ENCODE results near the gene CEACAM4.

The CEACAM4 gene

GRCh38 chr19:41610789-41611188 is 16.1 kb downstream of the CEACAM4 start:
- TF ChIP-seq ZBTB7A (IDR thresholded peaks at IDR 0.05; ENCODE audit: low read depth) (no peak), EP300 (IDR thresholded peaks at IDR 0.05; ENCODE audit: borderline replicate concordance) (no peak), TEAD4 (IDR thresholded peaks at IDR 0.05) (no peak), REST (IDR thresholded peaks at IDR 0.05; ENCODE audit: low read depth) (no peak), NFIC (IDR thresholded peaks at IDR 0.05) (no peak), USF1 (IDR thresholded peaks at IDR 0.05) (no peak), YY1 (IDR thresholded peaks at IDR 0.05; ENCODE audit: low read depth) (no peak), FOXM1 (IDR thresholded peaks at IDR 0.05; ENCODE audit: borderline replicate concordance, low read depth) (no peak), EGR1 (IDR thresholded peaks at IDR 0.05) (no peak)

GRCh38 chr19:41607668-41608067 is 19.2 kb downstream of the CEACAM4 start:
- no peak for TF ChIP-seq CEBPB (IDR thresholded peaks at IDR 0.05)
- no peak for TF ChIP-seq TAF1 (IDR thresholded peaks at IDR 0.05; ENCODE audit: low read depth)
- TF ChIP-seq NFIC (IDR thresholded peaks at IDR 0.05), result no peak
- TF ChIP-seq EP300 (IDR thresholded peaks at IDR 0.05; ENCODE audit: borderline replicate concordance), result no peak
- TF ChIP-seq REST (IDR thresholded peaks at IDR 0.05; ENCODE audit: low read depth), result no peak
- no peak for TF ChIP-seq YY1 (IDR thresholded peaks at IDR 0.05; ENCODE audit: low read depth)
- TF ChIP-seq MAX (IDR thresholded peaks at IDR 0.05), result no peak
- no peak for TF ChIP-seq TEAD4 (IDR thresholded peaks at IDR 0.05)
- no peak for TF ChIP-seq ZBTB7A (IDR thresholded peaks at IDR 0.05; ENCODE audit: low read depth)
- TF ChIP-seq TCF12 (IDR thresholded peaks at IDR 0.05; ENCODE audit: low read depth), result no peak

- TF ChIP-seq ZBTB7A (IDR thresholded peaks at IDR 0.05; ENCODE audit: low read depth) (no peak), YY1 (IDR thresholded peaks at IDR 0.05; ENCODE audit: low read depth) (no peak), CREB1 (IDR thresholded peaks at IDR 0.05; ENCODE audit: low read depth) (no peak), MAX (IDR thresholded peaks at IDR 0.05) (no peak), REST (IDR thresholded peaks at IDR 0.05; ENCODE audit: low read depth) (no peak), USF1 (IDR thresholded peaks at IDR 0.05) (no peak), CEBPB (IDR thresholded peaks at IDR 0.05) (no peak), NFIC (IDR thresholded peaks at IDR 0.05) (no peak), TAF1 (IDR thresholded peaks at IDR 0.05; ENCODE audit: low read depth) (no peak), RAD21 (IDR thresholded peaks at IDR 0.05; ENCODE audit: low read depth) (no peak), EP300 (IDR thresholded peaks at IDR 0.05; ENCODE audit: borderline replicate concordance) (no peak), EGR1 (IDR thresholded peaks at IDR 0.05) (no peak), FOXM1 (IDR thresholded peaks at IDR 0.05; ENCODE audit: borderline replicate concordance, low read depth) (no peak), TEAD4 (IDR thresholded peaks at IDR 0.05) (no peak)
Observed at GRCh38 chr19:41606215-41606837, 20.5 kb downstream of the CEACAM4 start.

GRCh38 chr19:41604831-41605230 is 22.0 kb downstream of the CEACAM4 start:
- TF ChIP-seq EP300 (IDR thresholded peaks at IDR 0.05; ENCODE audit: borderline replicate concordance), result no peak
- TF ChIP-seq USF1 (IDR thresholded peaks at IDR 0.05), result no peak
- TF ChIP-seq EGR1 (IDR thresholded peaks at IDR 0.05), result no peak
- no peak for TF ChIP-seq ZBTB7A (IDR thresholded peaks at IDR 0.05; ENCODE audit: low read depth)
- no peak for TF ChIP-seq FOXM1 (IDR thresholded peaks at IDR 0.05; ENCODE audit: borderline replicate concordance, low read depth)
- no peak for TF ChIP-seq CEBPB (IDR thresholded peaks at IDR 0.05)
- no peak for TF ChIP-seq TEAD4 (IDR thresholded peaks at IDR 0.05)
- TF ChIP-seq CREB1 (IDR thresholded peaks at IDR 0.05; ENCODE audit: low read depth), result no peak
- TF ChIP-seq YY1 (IDR thresholded peaks at IDR 0.05; ENCODE audit: low read depth), result no peak
- no peak for TF ChIP-seq NFIC (IDR thresholded peaks at IDR 0.05)
- no peak for TF ChIP-seq RAD21 (IDR thresholded peaks at IDR 0.05; ENCODE audit: low read depth)
- TF ChIP-seq TAF1 (IDR thresholded peaks at IDR 0.05; ENCODE audit: low read depth), result no peak
- no peak for TF ChIP-seq MAX (IDR thresholded peaks at IDR 0.05)
- TF ChIP-seq TCF12 (IDR thresholded peaks at IDR 0.05; ENCODE audit: low read depth), result no peak
- no peak for TF ChIP-seq REST (IDR thresholded peaks at IDR 0.05; ENCODE audit: low read depth)

Measured in Ishikawa (cell line).